Activated T-cell treated with anti-CD3 and anti-CD28 coated beads, Interleukin-2, amount 50 U/mL, for 24 hours (primary cell): ENCODE measurements around the gene CNOT1.
"Not testable (repeated sequence)": the region's sequence is repeated elsewhere in the genome, so short reads cannot be mapped to it uniquely, and the experiment has no call there.

Source experiments
- DNase-seq: peaks from one replicate; pipeline ENCODE4 v3.0.0-alpha.2; 2020
- H3K27ac Mint-ChIP-seq: 2 replicates; pipeline ENCODE4 v1.8.0; 2020; ENCODE audit warnings: mild to moderate bottlenecking, mixed read lengths
- H3K27me3 Mint-ChIP-seq: 2 replicates; pipeline ENCODE4 v1.8.0; 2020; ENCODE audit warnings: mixed read lengths
- H3K36me3 Mint-ChIP-seq: 2 replicates; pipeline ENCODE4 v1.8.0; 2020; ENCODE audit warnings: low read depth, mixed read lengths
- H3K4me1 Mint-ChIP-seq: 2 replicates; pipeline ENCODE4 v1.8.0; 2020; ENCODE audit warnings: low read depth, mixed read lengths
- H3K4me3 Mint-ChIP-seq: 2 replicates; pipeline ENCODE4 v1.8.0; 2020; ENCODE audit warnings: mild to moderate bottlenecking, moderate library complexity, mixed read lengths
- H3K9me3 Mint-ChIP-seq: 2 replicates; pipeline ENCODE4 v1.8.0; 2020; ENCODE audit warnings: mixed read lengths

The CNOT1 gene

DNA sequence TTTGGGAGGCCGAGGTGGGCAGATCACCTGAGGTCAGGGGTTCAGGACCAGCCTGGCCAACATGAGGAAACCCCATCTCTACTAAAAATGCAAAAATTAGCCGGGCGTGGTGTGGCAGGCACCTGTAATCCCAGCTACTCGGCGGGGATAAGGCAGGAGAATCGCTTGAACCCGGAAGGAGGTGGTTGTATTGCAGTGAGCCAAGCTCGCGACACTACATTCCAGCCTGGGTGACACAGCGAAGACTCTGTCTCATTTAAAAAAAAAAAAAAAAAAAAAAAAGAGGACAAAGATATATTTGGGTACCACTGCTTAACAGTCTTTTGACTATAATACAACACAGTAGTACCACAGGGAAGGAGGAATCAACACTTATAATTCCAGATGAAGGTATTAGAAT, 9.2 kb downstream of the CNOT1 start:
- Mint-ChIP-seq H3K4me3 (no peak overlapping the region), H3K4me1 (peaks cover 44% of the 10 kb centered on the region), H3K36me3 (peaks cover 91% of the 10 kb centered on the region)

DNA sequence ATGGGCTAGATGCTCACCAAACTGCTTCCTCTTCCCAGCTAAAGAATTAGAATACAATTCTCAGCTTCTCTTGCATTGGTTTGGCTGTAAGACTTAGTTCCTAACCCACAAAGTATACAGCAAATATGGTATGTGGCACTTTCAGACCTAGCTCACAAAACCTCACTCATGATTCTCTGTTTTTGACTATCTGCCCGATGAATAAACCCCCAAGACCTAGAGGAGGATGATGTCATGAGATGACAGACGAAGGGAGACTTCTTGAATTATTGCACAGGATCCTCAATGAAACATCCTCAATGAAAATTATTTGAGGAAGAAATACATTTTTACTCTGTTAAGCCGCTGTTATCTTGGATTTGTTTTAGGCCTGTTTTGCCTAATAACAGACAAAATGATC, 14.3 kb downstream of the CNOT1 start:
- no peak for DNase-seq
- no peaks in the 10 kb centered on the region for H3K27me3 Mint-ChIP-seq
- H3K27ac Mint-ChIP-seq: peak overlapping the region; percentile 86
- H3K36me3 Mint-ChIP-seq: peaks cover 85% of the 10 kb centered on the region
- H3K4me3 Mint-ChIP-seq: no peak overlapping the region
- H3K9me3 Mint-ChIP-seq: no peaks in the 10 kb centered on the region
- H3K4me1 Mint-ChIP-seq: peaks cover 47% of the 10 kb centered on the region

More for the DNA sequence above, 9.2 kb downstream of the CNOT1 start:
- peak overlapping the region; percentile 68 for H3K27ac Mint-ChIP-seq
- no peaks in the 10 kb centered on the region for H3K27me3 Mint-ChIP-seq
- DNase-seq: no peak
- H3K9me3 Mint-ChIP-seq: no peaks in the 10 kb centered on the region

DNA sequence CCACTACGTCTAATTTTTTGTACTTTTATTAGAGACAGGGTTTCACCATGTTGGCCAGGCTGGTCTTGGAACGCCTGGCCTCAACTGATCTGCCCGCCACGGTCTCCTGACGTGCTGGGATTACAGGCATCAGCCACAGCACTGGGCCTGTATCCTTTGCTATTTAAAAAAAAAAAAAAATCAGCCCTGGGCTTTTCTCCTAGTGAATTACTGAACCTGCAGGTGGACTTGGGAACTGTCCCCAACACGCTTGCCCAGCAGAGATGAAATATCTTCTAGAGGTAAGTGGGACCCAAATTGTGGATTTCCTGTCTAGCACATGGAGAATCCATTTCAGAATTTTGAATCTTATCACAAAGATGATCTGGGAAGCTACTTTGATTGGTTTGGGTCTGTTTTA, 14.8 kb downstream of the CNOT1 start:
- no peaks in the 10 kb centered on the region for H3K9me3 Mint-ChIP-seq
- H3K27me3 Mint-ChIP-seq: no peaks in the 10 kb centered on the region
- H3K4me3 Mint-ChIP-seq: no peak overlapping the region
- peaks cover 85% of the 10 kb centered on the region for H3K36me3 Mint-ChIP-seq
- H3K27ac Mint-ChIP-seq: peak overlapping the region; percentile 86
- no peak for DNase-seq
- H3K4me1 Mint-ChIP-seq: peaks cover 47% of the 10 kb centered on the region

DNA sequence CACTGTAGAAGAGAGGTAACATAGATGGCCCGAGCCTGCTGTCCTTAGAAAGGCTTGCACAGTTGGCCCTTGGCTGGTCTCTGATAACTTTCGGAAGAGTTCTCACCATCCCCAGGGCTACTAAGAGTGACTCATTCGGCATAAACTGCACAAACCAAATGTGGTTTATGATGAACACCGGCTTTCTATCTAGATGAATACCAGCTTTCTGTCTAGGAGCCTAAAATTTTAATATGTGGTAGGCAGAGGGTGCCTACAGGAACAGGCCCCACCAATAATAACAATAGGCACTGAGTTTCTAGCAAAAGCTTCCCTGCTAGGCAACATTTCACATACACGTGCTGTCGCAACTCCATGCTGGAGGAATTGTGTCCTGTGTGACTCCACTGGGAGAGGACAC, 15.4 kb downstream of the CNOT1 start:
- Mint-ChIP-seq H3K36me3 (peaks cover 82% of the 10 kb centered on the region), H3K27me3 (no peaks in the 10 kb centered on the region), H3K9me3 (no peaks in the 10 kb centered on the region), H3K27ac (peak overlapping the region; percentile 7), H3K4me1 (peaks cover 46% of the 10 kb centered on the region), H3K4me3 (no peak overlapping the region)
- DNase-seq: no peak

DNA sequence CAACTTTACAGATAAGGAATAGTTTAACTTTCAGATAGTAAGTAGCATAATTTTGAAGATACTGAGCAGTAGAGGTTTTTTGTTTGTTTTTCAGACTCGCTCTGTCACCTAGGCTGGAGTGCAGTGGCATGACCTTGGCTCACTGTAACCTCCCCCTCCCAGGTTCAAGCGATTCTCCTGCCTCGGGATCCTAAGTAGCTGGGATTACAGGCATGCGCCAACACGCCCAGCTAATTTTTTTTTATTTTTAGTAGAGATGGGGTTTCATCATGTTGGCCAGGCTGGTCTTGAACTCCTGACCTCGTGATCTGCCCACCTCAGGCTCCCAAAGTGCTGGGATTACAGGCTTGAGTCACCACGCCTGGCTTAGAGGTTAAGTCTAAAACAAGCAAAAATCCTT, 16.7 kb downstream of the CNOT1 start:
- not testable (repeated sequence) for H3K27me3 Mint-ChIP-seq, H3K9me3 Mint-ChIP-seq, H3K4me3 Mint-ChIP-seq, DNase-seq, H3K27ac Mint-ChIP-seq
- Mint-ChIP-seq H3K4me1 (peaks cover 55% of the 10 kb centered on the region), H3K36me3 (peaks cover 79% of the 10 kb centered on the region)

DNA sequence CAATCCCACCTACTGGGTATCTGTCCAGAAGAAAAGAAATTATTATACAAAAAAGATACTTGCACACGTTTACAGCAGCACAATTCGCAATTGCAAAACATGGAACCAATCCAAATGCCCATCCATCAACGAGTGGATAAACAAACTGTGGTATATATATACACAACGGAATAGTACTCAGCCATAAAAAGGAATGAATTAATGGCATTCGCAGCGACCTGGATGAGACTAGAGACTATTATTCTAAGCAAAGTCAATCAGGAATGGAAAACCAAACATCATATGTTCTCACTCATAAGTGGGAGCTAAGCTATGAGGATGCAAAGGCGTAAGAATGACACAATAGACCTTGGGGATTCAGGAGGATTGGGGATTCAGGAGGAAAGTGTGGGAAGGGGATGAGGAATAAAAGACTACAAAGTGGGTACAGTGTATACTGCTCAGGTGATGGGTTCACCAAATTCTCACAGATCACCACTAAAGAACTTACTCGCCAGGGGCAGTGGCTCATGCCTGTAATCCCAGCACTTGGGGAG, 21.0 kb downstream of the CNOT1 start:
- H3K4me3 Mint-ChIP-seq: no peak overlapping the region
- H3K27me3 Mint-ChIP-seq: no peaks in the 10 kb centered on the region
- H3K9me3 Mint-ChIP-seq: no peaks in the 10 kb centered on the region
- no peak for DNase-seq
- peak overlapping the region; percentile 5 for H3K27ac Mint-ChIP-seq
- peaks cover 50% of the 10 kb centered on the region for H3K4me1 Mint-ChIP-seq
- peaks cover 74% of the 10 kb centered on the region for H3K36me3 Mint-ChIP-seq

DNA sequence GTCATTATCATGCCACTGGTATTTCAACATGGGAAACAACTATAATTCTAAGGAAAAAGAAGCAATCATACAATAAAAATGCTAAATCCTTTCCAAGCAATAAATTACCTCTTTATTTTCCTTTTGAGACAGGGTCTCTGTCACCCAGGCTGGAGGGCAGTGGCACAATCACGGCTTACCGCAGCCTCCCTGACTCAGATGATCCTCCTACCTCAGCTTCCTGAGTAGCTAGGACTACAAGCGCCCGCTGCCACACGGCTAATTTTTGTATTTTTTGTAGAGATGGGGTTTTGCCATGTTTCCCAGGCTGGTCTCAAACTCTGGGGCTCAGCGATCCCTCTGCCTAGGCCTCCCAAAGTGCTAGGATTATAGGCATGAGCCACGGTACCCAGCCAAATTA, 24.1 kb downstream of the CNOT1 start:
- no peaks in the 10 kb centered on the region for H3K9me3 Mint-ChIP-seq
- H3K36me3 Mint-ChIP-seq: peaks cover 63% of the 10 kb centered on the region
- no peak overlapping the region for H3K4me3 Mint-ChIP-seq
- H3K27ac Mint-ChIP-seq: peak overlapping the region; percentile 40
- H3K27me3 Mint-ChIP-seq: no peaks in the 10 kb centered on the region
- DNase-seq: no peak
- peaks cover 57% of the 10 kb centered on the region for H3K4me1 Mint-ChIP-seq

DNA sequence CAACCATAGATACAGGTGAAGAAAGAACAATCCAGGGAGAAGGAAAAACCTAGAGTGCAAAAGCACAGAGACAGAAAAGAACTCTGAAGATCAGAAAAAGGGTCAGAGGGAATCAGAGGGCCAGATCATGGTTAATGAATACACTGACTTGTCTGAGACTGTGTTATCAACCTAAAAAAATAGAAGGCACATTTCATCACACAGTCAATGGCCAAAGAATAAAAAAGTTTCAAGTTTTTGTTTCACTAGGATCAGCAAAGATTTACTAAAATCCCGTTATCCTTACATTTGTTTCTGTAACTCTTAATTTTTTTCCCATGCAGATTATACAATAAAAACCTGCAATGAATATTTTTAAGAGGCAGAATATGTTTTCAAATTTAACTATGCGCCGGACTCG, 38.5 kb downstream of the CNOT1 start:
- Mint-ChIP-seq H3K9me3 (no peaks in the 10 kb centered on the region), H3K27me3 (no peaks in the 10 kb centered on the region), H3K36me3 (peaks cover 91% of the 10 kb centered on the region), H3K27ac (peak overlapping the region; percentile 51), H3K4me1 (peaks cover 20% of the 10 kb centered on the region), H3K4me3 (no peak overlapping the region)
- no peak for DNase-seq

DNA sequence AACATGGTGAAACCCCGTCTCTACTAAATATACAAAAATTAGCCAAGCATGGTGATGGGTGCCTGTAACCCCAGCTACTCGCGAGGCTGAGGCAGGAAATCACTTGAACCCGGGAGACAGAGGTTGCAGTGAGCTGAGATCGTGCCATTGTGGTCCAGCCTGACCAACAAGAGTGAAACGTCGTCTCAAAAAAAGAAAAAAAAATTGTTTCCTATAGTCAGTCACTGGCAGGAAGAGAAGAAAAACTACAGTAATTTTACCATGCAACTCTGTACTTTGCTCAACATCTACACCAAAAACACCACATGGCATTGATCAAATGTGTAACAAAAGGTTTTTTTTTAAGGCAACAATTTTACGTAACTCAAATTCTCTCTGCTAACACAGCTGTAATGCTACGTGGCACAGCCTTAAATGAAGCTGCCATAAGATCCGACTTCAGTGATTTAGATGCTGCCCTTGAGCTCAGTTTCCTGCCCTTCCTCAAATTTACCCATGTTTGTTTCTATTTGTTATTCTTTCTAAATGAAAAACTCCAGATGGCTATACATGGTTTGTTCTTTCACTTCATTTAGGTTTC, 40.2 kb downstream of the CNOT1 start:
- Mint-ChIP-seq H3K27ac (peak overlapping the region; percentile 45), H3K27me3 (no peaks in the 10 kb centered on the region), H3K9me3 (no peaks in the 10 kb centered on the region), H3K4me1 (peaks cover 30% of the 10 kb centered on the region), H3K36me3 (peaks cover 95% of the 10 kb centered on the region), H3K4me3 (no peak overlapping the region)
- no peak for DNase-seq

DNA sequence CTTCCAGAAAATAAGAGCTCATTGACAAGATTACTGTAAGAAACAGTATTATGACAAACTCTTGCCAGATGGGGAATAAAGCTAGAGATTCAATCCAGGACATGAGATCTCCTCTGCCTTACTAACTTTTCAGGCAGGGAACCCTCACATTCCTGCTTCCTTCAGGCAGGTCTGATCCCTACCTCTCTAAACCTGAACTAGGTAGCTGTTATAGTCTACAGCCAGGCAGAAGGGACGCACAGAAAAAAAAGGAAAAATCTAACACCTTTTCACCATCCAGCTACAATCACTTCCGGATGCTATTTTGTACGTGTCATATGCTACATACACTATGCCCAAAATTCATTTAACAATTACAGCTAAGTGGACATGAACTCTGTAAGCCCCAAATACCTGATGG, 41.2 kb downstream of the CNOT1 start:
- H3K9me3 Mint-ChIP-seq: no peaks in the 10 kb centered on the region
- no peaks in the 10 kb centered on the region for H3K27me3 Mint-ChIP-seq
- H3K4me3 Mint-ChIP-seq: no peak overlapping the region
- peaks cover 29% of the 10 kb centered on the region for H3K4me1 Mint-ChIP-seq
- no peak for DNase-seq
- H3K27ac Mint-ChIP-seq: peak overlapping the region; percentile 71
- H3K36me3 Mint-ChIP-seq: peaks cover 94% of the 10 kb centered on the region

DNA sequence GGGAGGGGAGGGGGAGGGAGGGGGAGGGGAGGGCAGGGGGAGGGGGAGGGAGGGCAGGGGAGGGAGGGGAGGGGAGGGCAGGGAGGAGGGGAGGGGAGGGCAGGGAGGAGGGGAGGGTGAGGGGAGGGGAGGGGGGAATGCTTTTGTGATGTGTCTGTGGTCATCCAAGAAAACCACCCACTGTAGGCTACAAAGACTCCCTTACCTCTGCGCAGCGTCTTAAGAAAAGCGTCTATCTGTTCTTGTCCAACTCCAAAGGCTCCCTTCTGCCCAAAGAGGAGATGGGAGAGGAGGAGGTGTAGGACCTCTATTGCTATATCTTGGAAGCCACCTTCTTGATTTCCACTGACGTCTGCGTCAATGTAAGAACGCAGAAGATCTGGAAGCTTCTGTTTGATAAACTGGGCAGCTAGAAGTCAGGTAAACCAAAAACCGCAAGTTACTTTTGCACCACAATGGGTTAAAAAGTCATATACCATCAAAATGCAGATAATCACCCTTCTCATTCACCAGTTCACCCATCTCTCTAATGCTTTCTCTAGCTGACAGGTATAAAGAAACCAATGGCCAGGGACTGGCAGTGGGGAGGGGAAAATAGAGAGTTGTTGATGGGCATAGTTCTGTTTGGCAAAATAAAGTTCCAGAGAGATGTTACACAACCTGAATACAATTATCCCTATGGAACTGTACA, 43.1 kb downstream of the CNOT1 start:
- H3K36me3 Mint-ChIP-seq: peaks cover 94% of the 10 kb centered on the region

DNA sequence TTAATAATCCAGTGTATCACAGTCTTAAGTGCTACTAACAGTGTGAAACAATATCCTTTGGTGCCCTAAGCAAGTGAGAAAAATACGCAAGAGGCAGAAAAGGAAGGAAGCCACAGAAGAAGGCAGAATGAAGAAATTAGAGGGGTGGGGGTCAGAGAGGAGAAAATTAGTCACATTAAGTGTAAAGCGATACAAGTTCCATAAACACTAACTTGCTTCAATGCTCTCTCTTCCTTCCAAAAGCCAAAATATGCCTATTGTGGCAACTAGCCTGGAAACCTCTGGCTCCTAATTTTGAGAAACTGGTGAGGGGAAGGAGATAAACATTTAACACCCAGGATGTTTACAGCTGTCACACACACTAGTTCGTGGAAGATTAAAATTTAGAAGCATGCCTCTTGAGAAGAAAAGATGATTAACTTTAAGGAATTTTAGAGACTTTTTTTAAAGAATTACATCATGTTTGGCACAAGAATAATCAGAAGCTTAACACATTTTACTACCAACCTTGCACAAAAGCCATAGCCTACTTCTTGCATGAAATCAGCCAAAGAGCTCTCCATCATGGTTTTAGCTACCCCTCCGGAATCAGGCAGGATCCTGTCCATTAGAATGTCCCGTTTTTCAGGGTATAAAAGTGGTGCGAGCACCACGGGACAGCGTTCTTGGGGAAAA, 44.7 kb downstream of the CNOT1 start:
- Mint-ChIP-seq H3K27me3 (no peaks in the 10 kb centered on the region), H3K4me3 (no peak overlapping the region), H3K4me1 (peaks cover 24% of the 10 kb centered on the region), H3K27ac (peak overlapping the region; percentile 74), H3K9me3 (no peaks in the 10 kb centered on the region), H3K36me3 (peaks cover 94% of the 10 kb centered on the region)
- no peak for DNase-seq

More for the DNA sequence above, 43.1 kb downstream of the CNOT1 start:
- no peaks in the 10 kb centered on the region for H3K27me3 Mint-ChIP-seq
- peaks cover 29% of the 10 kb centered on the region for H3K4me1 Mint-ChIP-seq
- no peak for DNase-seq
- peak overlapping the region; percentile 9 for H3K27ac Mint-ChIP-seq
- H3K9me3 Mint-ChIP-seq: no peaks in the 10 kb centered on the region
- H3K4me3 Mint-ChIP-seq: no peak overlapping the region

DNA sequence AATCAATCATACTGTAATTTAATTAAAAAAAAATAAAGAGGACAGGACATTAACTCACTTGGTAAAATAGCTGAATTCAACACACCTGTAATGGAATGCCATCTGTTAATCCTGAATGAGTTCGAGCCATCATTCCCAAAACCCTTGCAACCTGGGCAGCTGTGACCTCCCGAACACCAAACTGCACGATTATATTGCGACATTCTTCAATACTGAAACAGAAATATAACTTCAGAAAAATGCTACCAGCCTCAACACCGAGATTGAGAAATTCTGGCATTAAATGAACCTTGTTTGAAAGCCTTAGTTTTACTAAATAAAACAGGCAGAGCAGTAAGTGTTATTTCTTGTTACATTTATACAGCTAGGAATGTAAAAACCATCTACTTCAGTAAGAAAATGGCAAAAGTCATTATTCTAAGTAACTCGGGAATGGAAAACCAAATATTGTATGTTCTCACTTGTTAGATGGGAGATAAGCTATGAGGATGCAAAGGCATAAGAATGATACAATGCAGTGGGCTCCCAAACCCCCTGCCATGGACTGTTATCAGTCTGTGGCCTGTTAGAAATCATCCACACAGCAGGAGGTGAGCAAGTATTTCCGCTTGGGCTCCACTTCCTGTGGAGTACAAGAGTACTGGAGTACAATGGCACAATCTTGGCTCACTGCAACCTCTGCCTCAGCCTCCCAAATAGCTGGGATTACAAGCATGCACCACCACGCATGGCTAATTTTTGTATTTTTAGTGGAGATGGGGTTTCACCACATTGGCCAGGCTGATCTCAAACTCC, 46.5 kb downstream of the CNOT1 start:
- H3K4me1 Mint-ChIP-seq: peaks cover 18% of the 10 kb centered on the region
- H3K27ac Mint-ChIP-seq: peak overlapping the region; percentile 31
- DNase-seq: no peak
- no peaks in the 10 kb centered on the region for H3K9me3 Mint-ChIP-seq
- H3K4me3 Mint-ChIP-seq: no peak overlapping the region
- peaks cover 93% of the 10 kb centered on the region for H3K36me3 Mint-ChIP-seq
- no peaks in the 10 kb centered on the region for H3K27me3 Mint-ChIP-seq

DNA sequence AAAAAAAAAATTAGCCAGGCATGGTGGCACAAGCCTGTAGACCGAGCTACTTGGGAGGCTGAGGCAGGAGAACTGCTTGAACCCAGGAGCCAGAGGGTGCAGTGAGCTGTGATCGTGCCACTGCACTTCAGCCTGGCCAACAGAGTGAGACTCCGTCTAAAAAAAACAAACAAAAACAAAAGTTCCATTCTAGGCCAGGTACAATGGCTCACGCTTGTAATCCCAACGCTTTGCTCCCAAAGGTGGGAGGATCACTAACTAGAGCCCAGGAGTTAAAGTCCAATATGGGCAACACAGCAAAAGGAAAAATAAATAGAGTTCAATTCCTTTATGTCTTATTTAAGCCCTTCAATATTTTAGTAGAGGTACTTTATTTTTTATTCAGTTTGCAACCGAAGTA, 47.5 kb downstream of the CNOT1 start:
- Mint-ChIP-seq H3K27ac (no peak overlapping the region), H3K9me3 (no peaks in the 10 kb centered on the region), H3K4me3 (no peak overlapping the region), H3K4me1 (peaks cover 16% of the 10 kb centered on the region), H3K36me3 (peaks cover 93% of the 10 kb centered on the region), H3K27me3 (no peaks in the 10 kb centered on the region)
- DNase-seq: no peak
